ENCODE measurements around the gene SYCP2.

The SYCP2 gene

DNA sequence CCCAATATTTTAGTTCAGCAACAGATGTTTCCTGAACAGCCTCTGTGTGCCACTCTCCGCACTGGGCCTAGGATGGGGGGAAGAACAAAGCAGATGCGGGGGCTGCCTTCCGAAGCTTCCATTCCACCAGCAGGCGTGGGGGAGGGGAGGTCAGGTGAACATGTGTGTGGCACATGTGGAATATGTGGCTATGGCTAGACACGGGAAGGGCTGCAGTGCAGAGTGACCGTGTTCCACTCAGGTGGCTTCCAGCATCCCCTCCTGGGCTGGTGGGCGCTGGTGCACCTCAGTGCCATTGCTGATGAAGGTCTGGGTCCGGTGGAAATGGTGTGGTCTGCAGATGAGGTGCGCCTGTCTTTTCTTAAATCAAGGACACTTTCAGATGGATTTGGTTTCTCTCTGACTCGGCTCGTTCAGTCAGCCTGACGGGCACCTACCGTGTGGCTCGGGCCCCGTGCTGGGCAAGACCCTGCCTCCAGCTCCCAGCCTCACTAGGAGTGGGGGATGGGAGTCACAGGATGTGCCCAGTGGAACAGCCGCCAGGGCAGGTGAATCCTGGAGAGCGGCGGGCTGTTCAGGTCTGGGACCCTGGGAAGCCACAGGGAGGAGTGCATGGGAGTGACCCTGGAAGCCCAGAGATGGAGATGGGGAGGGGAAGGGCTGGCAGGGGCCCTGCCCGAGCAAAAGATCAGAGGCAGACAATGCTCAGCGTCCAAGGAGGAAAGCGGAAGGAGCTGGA lies 111.0 kb downstream of the SYCP2 start:
- no peak for DNase-seq (ENCODE audit: low read depth in 2 of 2)

- DNase-seq (ENCODE audit: low read depth in 2 of 2): no peak
Observed at GRCh38 chr20:59821788-59822187, 111.6 kb downstream of the SYCP2 start.

- no peak for DNase-seq (ENCODE audit: low read depth in 2 of 2)
Observed at GRCh38 chr20:59821201-59821600, 112.2 kb downstream of the SYCP2 start.

DNA sequence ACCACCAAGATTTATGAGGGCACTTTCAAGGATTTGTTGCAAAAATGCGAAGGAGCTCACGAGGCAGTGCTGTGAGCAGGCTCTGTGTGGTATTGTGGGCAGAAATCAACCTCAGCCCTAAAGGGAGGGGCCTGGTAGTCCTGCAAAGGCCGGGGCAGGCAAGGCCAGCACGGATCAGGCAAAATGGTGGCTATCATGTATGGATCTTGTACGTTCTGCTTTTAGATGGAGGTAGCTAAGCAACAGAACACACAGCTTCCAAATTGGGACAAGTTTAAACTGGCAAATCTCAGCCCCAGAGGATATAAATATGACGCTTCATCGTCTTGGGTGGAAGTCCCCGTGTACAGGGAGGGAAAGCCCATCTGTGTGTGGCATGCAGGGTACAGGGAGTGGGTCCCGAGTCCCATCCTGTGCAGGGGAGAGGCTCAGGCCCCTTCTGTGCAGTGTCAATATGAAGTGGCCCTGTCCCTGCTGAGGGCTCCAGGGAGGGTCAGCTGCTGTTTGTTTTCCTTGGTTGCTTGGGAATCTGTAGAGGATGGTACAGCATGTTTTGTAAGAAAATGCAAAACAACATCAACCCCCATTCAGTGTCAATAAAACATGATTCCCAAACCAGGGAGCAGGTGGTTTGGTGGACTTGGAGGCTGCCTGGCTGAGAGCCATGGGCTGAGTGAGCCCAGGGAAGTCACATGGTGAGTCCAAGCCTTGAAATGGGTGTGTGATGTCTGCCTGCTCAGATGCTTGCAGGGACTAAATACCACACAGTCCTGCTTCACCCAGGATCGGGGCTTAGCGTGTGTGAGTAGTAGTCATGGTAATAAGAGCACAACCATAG lies 113.0 kb downstream of the SYCP2 start:
- no peak for DNase-seq (ENCODE audit: low read depth in 2 of 2)

DNA sequence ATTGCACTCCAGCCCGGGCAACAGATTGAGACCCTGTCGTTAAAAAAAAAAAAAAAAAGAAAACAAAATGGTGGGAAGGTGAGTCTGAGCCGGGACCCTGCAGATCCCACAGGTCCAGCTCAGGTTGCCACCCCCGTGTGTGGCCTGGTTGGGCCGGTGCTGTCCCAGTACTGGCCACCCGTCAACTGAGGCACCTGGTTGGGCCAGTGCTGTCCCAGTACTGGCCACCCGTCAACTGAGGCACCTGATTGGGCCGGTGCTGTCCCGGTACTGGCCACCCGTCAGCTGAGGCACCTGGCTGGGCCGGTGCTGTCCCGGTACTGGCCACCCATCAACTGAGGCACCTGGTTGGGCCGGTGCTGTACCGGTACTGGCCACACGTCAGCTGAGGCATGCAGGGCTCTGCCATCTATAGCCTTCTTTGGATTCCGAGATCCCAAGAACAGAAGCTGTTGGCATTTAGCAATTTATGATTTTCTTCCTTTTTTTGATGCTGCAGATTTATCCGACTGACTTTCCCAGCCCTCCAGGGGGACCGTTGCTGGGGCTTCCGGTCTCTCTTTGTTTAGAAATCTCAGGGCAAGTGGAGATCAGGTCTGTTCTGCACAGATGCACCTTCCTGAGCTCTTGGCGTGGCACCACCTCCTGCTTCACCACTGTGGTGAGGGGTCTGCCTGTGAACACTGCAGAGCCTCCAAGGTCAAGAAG lies 113.8 kb downstream of the SYCP2 start:
- no peak for DNase-seq (ENCODE audit: low read depth in 2 of 2)

- DNase-seq (ENCODE audit: low read depth in 2 of 2): no peak
Observed at GRCh38 chr20:59818911-59819310, 114.5 kb downstream of the SYCP2 start.

- DNase-seq (ENCODE audit: low read depth in 2 of 2): no peak
Observed at GRCh38 chr20:59817846-59818615, 115.4 kb downstream of the SYCP2 start.

GRCh38 chr20:59817406-59817805 lies 116.0 kb downstream of the SYCP2 start:
- DNase-seq (ENCODE audit: low read depth in 2 of 2): no peak

DNA sequence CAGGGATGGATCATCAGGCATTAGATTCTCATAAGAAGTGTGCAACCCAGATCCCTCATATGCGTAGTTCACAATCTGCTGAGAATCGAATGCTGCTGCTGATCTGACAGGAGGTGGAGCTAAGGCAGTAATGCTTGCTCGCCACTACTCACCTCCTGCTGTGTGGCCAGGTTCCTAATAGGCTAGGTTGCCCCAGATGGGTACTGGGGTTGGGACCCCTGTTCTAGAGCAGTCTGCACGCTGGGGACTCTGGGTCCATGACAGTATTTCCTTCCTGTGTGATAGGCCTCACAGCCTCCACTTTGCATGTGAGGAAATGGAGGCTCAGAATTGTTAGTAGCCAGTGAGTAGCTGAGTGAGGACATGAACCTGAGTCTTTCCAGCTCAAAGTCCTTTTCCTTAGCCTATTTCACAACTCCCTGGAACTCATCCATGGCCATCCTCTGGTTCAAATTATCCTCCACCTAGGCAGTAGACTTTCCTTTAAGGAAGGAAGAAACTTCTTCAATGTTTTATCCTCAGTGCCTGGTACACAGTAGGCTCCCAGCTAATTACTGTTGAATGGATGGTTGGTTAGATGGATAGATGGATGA lies 117.2 kb downstream of the SYCP2 start:
- DNase-seq (ENCODE audit: low read depth in 2 of 2): no peak

DNA sequence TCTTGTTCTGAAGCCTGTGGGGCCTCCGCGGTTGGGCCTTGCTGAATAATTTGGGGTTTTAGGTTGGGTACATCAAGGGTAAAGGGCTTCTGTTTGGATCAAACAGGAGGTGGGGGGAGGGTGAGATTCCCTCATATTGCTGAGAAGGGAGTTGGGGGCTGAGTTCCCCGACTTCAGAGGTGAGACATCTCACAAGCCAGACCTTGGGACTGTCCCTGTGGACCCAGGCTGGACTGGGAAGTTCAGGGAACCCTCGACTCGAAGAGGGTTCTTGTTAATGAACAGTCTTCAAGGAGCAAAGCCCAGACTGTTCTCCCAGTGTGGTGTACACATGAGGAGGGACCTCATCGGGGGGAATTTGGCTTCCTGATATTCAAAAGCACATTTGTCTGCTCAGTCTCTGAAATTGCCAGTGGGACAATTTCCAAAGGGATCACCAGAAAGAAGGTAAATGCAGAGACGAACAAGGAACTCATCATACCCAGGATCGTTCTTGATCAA lies 118.5 kb downstream of the SYCP2 start:
- no peak for DNase-seq (ENCODE audit: low read depth in 2 of 2)

DNA sequence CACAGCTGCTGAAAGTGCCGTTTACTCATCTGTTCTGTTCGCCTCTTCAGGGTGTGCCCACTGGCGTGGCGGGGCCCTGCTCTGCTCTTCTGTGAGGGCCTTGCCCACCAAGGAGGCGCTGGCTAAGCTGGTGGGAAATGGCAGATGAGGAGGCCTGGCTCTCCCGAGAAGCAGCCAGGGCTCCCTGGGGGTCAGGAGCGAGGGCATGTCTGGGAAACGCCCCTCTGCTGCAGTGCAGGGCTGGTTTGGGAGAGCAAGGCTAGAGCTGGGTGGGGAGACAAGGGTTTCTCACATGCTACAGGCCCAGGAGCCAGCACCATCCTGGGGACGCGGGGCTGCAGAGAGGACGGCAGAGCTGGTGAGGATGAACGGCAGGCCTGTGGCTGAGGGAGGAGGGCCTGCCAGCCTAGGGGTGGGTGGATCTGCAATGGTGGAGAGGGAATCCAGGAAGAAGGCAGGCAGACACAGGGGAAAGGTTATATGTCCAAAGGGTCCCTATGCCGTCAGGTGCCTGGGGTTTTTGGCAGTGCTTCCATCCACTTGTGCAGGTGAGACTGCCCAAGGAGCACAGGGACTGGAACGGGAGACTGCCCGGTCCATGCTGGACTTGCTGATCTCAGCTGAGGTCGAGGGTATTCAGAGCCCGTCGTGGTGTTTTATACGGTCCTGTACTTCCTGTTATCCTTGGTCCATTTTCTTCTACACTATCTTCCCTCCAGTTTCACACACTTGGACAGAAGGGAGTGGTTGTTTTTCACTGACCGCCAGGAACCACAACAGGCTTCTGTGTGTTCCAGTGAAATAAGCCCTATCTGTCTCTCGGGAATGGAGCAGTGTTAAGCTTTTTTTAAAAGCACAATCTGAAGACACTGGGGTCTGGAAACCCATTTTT lies 119.2 kb downstream of the SYCP2 start:
- no peak for DNase-seq (ENCODE audit: low read depth in 2 of 2)
